H1 (cell line): ENCODE results near the gene HP1BP3. TPM values are rescaled to one million over a fixed set of nuclear protein-coding genes. Genes with fewer than 3 reads are reported as not detected.

Experiments
- CTCF ChIA-PET: fragments of 300-600 bp; sonication (Branson Sonifier 250); formaldehyde crosslinking; loops from one replicate; lab custom pipeline; 2021; ENCODE audit not compliant: partially characterized antibody; lab: Charles Lee
- POLR2A ChIA-PET: fragments of 300-600 bp; sonication (Branson Sonifier 250); formaldehyde crosslinking; loops from one replicate; lab custom pipeline; 2021; ENCODE audit warnings: inconsistent platforms; ENCODE audit not compliant: partially characterized antibody; lab: Charles Lee
- DNase-seq, 2 experiments: peaks; one replicate each; pipeline versions ENCODE4 v3.0.0 to v3.0.0-alpha.2; 2010 to 2022; ENCODE audit warnings: low spot score in 2 of 2, low read depth in 1 of 2, mixed read lengths in 1 of 2
- FAIRE-seq: peaks from 2 replicates; lab custom pipeline; 2011; peaks lifted over from hg19 to GRCh38; lab: Jason Lieb, UNC
- H2AFZ ChIP-seq: 2 replicates; pipeline ENCODE4 v1.8.1; 2012; ENCODE audit warnings: low read length, inconsistent platforms
- H2AK5ac ChIP-seq: 2 replicates; pipeline ENCODE4 v1.6.1; 2013; ENCODE audit warnings: low read depth, low read length
- H2BK120ac ChIP-seq: replicated peaks from 2 replicates; pipeline ENCODE3; 2013; ENCODE audit warnings: low read depth, low read length, inconsistent platforms
- H2BK12ac ChIP-seq: 2 replicates; pipeline ENCODE4 v1.6.1; 2013; ENCODE audit warnings: low read depth, low read length
- H2BK15ac ChIP-seq: 2 replicates; pipeline ENCODE4 v1.6.1; 2013; ENCODE audit warnings: low read length
- H2BK20ac ChIP-seq: 2 replicates; pipeline ENCODE4 v1.6.1; 2013; ENCODE audit warnings: low read length
- H2BK5ac ChIP-seq: 2 replicates; pipeline ENCODE4 v1.6.1; 2013; ENCODE audit warnings: low read depth, low read length
- H3K14ac ChIP-seq: 2 replicates; pipeline ENCODE4 v1.6.1; 2013; ENCODE audit warnings: inconsistent platforms; ENCODE audit not compliant: insufficient read length
- H3K18ac ChIP-seq: 2 replicates; pipeline ENCODE4 v1.6.1; 2013; ENCODE audit warnings: low read length; ENCODE audit errors: extremely low read depth
- H3K23ac ChIP-seq: 2 replicates; pipeline ENCODE4 v1.6.1; 2013; ENCODE audit warnings: inconsistent platforms; ENCODE audit not compliant: insufficient read length
- H3K23me2 ChIP-seq: 2 replicates; pipeline ENCODE4 v1.6.1; 2013; ENCODE audit warnings: low read depth, low read length
- H3K27ac ChIP-seq: 2 replicates; pipeline ENCODE4 v1.6.1; 2011; ENCODE audit warnings: low read depth, low read length, inconsistent platforms
- H3K27me3 ChIP-seq, 4 experiments: replicated peaks in 1 of 4; 1 replicate in 1 of 4; 2 replicates in 3 of 4; pipeline versions ENCODE4 v1.6.1 to v1.8.1; 2011 to 2013; ENCODE audit warnings: low read length in 3 of 4, mild to moderate bottlenecking in 3 of 4, inconsistent platforms in 2 of 4, mixed read lengths in 2 of 4, moderate library complexity in 1 of 4; ENCODE audit not compliant: control insufficient read depth in 3 of 4, insufficient read depth in 3 of 4; ENCODE audit errors: extremely low read depth in 1 of 4
- H3K36me3 ChIP-seq, 4 experiments: 2 replicates each; pipeline versions ENCODE4 v1.6.1 to v1.8.1; 2011 to 2013; ENCODE audit warnings: mild to moderate bottlenecking in 4 of 4, low read length in 3 of 4, moderate library complexity in 2 of 4, control low read depth in 1 of 4, inconsistent platforms in 1 of 4; ENCODE audit not compliant: insufficient read depth in 4 of 4, control insufficient read depth in 2 of 4
- H3K4ac ChIP-seq: replicated peaks from 2 replicates; pipeline ENCODE3; 2013; ENCODE audit warnings: low read length, low read depth, mixed read lengths, inconsistent platforms; ENCODE audit not compliant: insufficient read length
- H3K4me1 ChIP-seq, 4 experiments: replicated peaks in 1 of 4; 1 replicate in 1 of 4; 2 replicates in 3 of 4; pipeline versions ENCODE4 v1.6.1 to v1.8.1; 2011 to 2013; ENCODE audit warnings: low read length in 3 of 4, inconsistent platforms in 2 of 4, mixed read lengths in 1 of 4; ENCODE audit not compliant: insufficient read depth in 4 of 4, control insufficient read depth in 3 of 4
- H3K4me2 ChIP-seq, 2 experiments: 2 replicates each; pipeline versions ENCODE4 v1.6.1 to v1.8.1; 2011 to 2013; ENCODE audit warnings: low read depth in 2 of 2, low read length in 2 of 2, control low read depth in 1 of 2, inconsistent platforms in 1 of 2, mild to moderate bottlenecking in 1 of 2; ENCODE audit not compliant: insufficient read depth in 1 of 2
- H3K4me3 ChIP-seq, 4 experiments: fragments of 200-600, 300-600 bp in 1 of 4; sonication (generic), shearing (Covaris generic), sonication (Bioruptor Twin) in 1 of 4; 2 replicates each; pipeline versions ENCODE4 v1.5.1 to v1.8.1; 2011 to 2016; ENCODE audit warnings: low read length in 4 of 4, low read depth in 3 of 4, control low read depth in 2 of 4, inconsistent platforms in 2 of 4, mild to moderate bottlenecking in 2 of 4, mixed read lengths in 1 of 4, moderate library complexity in 1 of 4; ENCODE audit not compliant: insufficient read depth in 2 of 4; ENCODE audit errors: extremely low read depth in 1 of 4
- H3K56ac ChIP-seq: replicated peaks from 2 replicates; pipeline ENCODE3; 2013; ENCODE audit warnings: low read depth, mild to moderate bottlenecking, mixed read lengths, low read length, inconsistent platforms; ENCODE audit not compliant: insufficient read length
- H3K79me1 ChIP-seq: 2 replicates; pipeline ENCODE4 v1.6.1; 2013; ENCODE audit warnings: low read depth, low read length, control low read depth
- H3K79me2 ChIP-seq, 2 experiments: 2 replicates each; pipeline versions ENCODE4 v1.6.1 to v1.8.1; 2012 to 2013; ENCODE audit warnings: low read length in 2 of 2, mild to moderate bottlenecking in 2 of 2, inconsistent platforms in 1 of 2; ENCODE audit not compliant: insufficient read depth in 2 of 2, control insufficient read depth in 1 of 2
- H3K9ac ChIP-seq, 4 experiments: replicated peaks in 1 of 4; 1 replicate in 1 of 4; 2 replicates in 3 of 4; pipeline versions ENCODE4 v1.6.1 to v1.8.1; 2011 to 2013; ENCODE audit warnings: low read depth in 3 of 4, low read length in 3 of 4, control low read depth in 2 of 4, mild to moderate bottlenecking in 2 of 4, moderate library complexity in 2 of 4, inconsistent platforms in 1 of 4; ENCODE audit errors: extremely low read depth in 1 of 4
- H3K9me3 ChIP-seq, 2 experiments: 2 replicates each; pipeline versions ENCODE4 v1.6.1 to v1.8.1; 2012 to 2013; ENCODE audit warnings: mild to moderate bottlenecking in 2 of 2, moderate library complexity in 2 of 2, control low read depth in 1 of 2, inconsistent platforms in 1 of 2, low read depth in 1 of 2, low read length in 1 of 2, mixed read lengths in 1 of 2; ENCODE audit not compliant: insufficient read depth in 2 of 2
- H4K20me1 ChIP-seq, 2 experiments: replicated peaks in 1 of 2; 2 replicates each; pipeline versions ENCODE3 to v1.8.1; 2011 to 2013; ENCODE audit warnings: inconsistent platforms in 2 of 2, low read length in 2 of 2, mild to moderate bottlenecking in 1 of 2; ENCODE audit not compliant: insufficient read depth in 2 of 2, control insufficient read depth in 1 of 2
- H4K5ac ChIP-seq: 2 replicates; pipeline ENCODE4 v1.6.1; 2013; ENCODE audit warnings: low read length, low read depth, mixed read lengths, inconsistent platforms; ENCODE audit not compliant: insufficient read length
- H4K8ac ChIP-seq: 2 replicates; pipeline ENCODE4 v1.8.0; 2013; ENCODE audit warnings: mild to moderate bottlenecking, moderate library complexity, low read length, inconsistent platforms; ENCODE audit not compliant: insufficient read depth; ENCODE audit errors: extremely low read depth
- H4K91ac ChIP-seq: replicated peaks from 2 replicates; pipeline ENCODE3; 2013; ENCODE audit warnings: low read length, mixed read lengths, inconsistent platforms; ENCODE audit not compliant: insufficient read length
- ATF2 ChIP-seq: IDR thresholded peaks from 2 replicates; pipeline ENCODE4 v1.6.1; 2012; ENCODE audit warnings: low read length, inconsistent platforms
- BACH1 ChIP-seq: IDR thresholded peaks from 2 replicates; pipeline ENCODE4 v1.6.1; 2012; ENCODE audit warnings: low read length, improper control_type of control experiment
- CEBPB ChIP-seq: IDR thresholded peaks from 2 replicates; pipeline ENCODE4 v1.6.1; 2012; ENCODE audit warnings: low read depth, low read length
- CREB1 ChIP-seq: IDR thresholded peaks from 2 replicates; pipeline ENCODE4 v1.6.1; 2012; ENCODE audit warnings: inconsistent platforms
- E2F6 ChIP-seq: IDR thresholded peaks from 2 replicates; pipeline ENCODE4 v1.6.1; 2012; ENCODE audit warnings: inconsistent platforms
- RNF2 ChIP-seq: fragments of 200-900, 300-1000 bp; sonication (generic); IDR thresholded peaks from 2 replicates; pipeline ENCODE4 v1.7.1; 2016; ENCODE audit warnings: borderline replicate concordance, low read depth, mild to moderate bottlenecking, antibody characterized with exemption, low read length; ENCODE audit not compliant: poor library complexity, severe bottlenecking; ENCODE audit errors: missing control alignments
- RXRA ChIP-seq: IDR thresholded peaks from 2 replicates; pipeline ENCODE4 v1.6.1; 2011; ENCODE audit warnings: low read depth, mild to moderate bottlenecking, low read length, moderate library complexity; ENCODE audit not compliant: insufficient read depth
- SP4 ChIP-seq: IDR thresholded peaks from 2 replicates; pipeline ENCODE4 v1.6.1; 2012; ENCODE audit warnings: low read length, inconsistent platforms
- SRF ChIP-seq: IDR thresholded peaks from 2 replicates; pipeline ENCODE4 v1.6.1; 2011; ENCODE audit warnings: mild to moderate bottlenecking, low read depth, low read length, moderate library complexity
- TBP ChIP-seq: IDR thresholded peaks from 2 replicates; pipeline ENCODE4 v1.6.1; 2011; ENCODE audit warnings: low read depth, low read length, improper control_type of control experiment
- TCF12 ChIP-seq: IDR thresholded peaks from 2 replicates; pipeline ENCODE4 v1.6.1; 2011; ENCODE audit warnings: low read depth, mild to moderate bottlenecking, low read length
- TEAD4 ChIP-seq: IDR thresholded peaks from 2 replicates; pipeline ENCODE4 v1.6.1; 2012; ENCODE audit warnings: low read depth, low read length, inconsistent platforms, mixed read lengths
- WGBS, 2 experiments: shearing (Covaris generic) in 1 of 2; methylation state at CpG; one replicate each; pipeline versions ENCODE4 v1.1.6 to v1.1.7; 2013 to 2015; ENCODE audit warnings: low lambda C conversion rate in 2 of 2, mixed read lengths in 2 of 2, inconsistent platforms in 1 of 2, low coverage in 1 of 2, missing lambda C conversion rate in 1 of 2; ENCODE audit not compliant: insufficient replicate concordance in 2 of 2, insufficient coverage in 1 of 2, insufficient read length in 1 of 2; ENCODE audit errors: extremely low coverage in 1 of 2, missing lambda C conversion rate in 1 of 2; 5-methylcytosine and 5-hydroxymethylcytosine counted together
- polyA plus RNA-seq, 7 experiments: library from polyadenylated mRNA; depleted of rRNA in 3 of 7; stranded (reverse) in 5 of 7; unstranded in 2 of 7; fragments of >200 nt in 5 of 7; fragments of 200-250 nt in 2 of 7; gene quantifications; 1 replicate in 5 of 7; 2 replicates in 1 of 7; 4 replicates in 1 of 7; pipeline versions ENCODE4 v1.2.1 to v1.2.3, GENCODE V29; 2011 to 2013; ENCODE audit warnings: missing spikeins in 2 of 7, mixed read lengths in 2 of 7
- total RNA-seq: library from RNA; stranded (reverse); fragmentation: NEBNext Ultra II Directional; extraction: Animal tissue kit (Norgen Biotek cat#: 25700); gene quantifications from 2 replicates; pipeline ENCODE4 v1.2.1, GENCODE V29; 2021

HP1BP3 gene
- total and polyA plus RNA-seq, 2 of the 8 experiments (the other 6 are each of a cell fraction or from before 2014, with no cell fraction given), result 47.4 to 125 TPM

GRCh38 chr1:20819818-20820217 lies 32.7 kb upstream of the HP1BP3 start:
- Histone ChIP-seq H4K20me1 (no peaks in the 10 kb centered on the region), H2BK120ac (no peak overlapping the region), H3K79me2 (no peaks in the 10 kb centered on the region), H3K23me2 (no peaks in the 10 kb centered on the region), H4K91ac (no peak overlapping the region), H3K27me3 (no peaks in the 10 kb centered on the region), H4K8ac (no peak overlapping the region), H3K79me1 (no peaks in the 10 kb centered on the region), H3K18ac (no peak overlapping the region), H3K4me2 (no peak overlapping the region), H3K14ac (no peak overlapping the region), H2BK20ac (no peak overlapping the region), H3K27ac (no peak overlapping the region), H3K36me3 (peaks cover 2 to 21% (median 12%) of the 10 kb centered on the region in 4 experiments; a peak in 6 of 8 replicates), H2BK5ac (no peak overlapping the region), H3K4ac (no peak overlapping the region), H2AFZ (no peak overlapping the region), H2BK12ac (no peak overlapping the region), H3K9ac (no peak overlapping the region), H2AK5ac (no peak overlapping the region), H3K4me3 (no peak overlapping the region), H3K9me3 (no peaks in the 10 kb centered on the region), H3K4me1 (no peaks in the 10 kb centered on the region), H2BK15ac (no peak overlapping the region), H3K23ac (no peak overlapping the region), H4K5ac (no peak overlapping the region), H3K56ac (no peak overlapping the region)
- WGBS, 2 experiments, result 90% methylated on average over 5 of the region's 5 CpGs; no CpG with 5 or more reads in 1 of the 2 experiments
- CTCF ChIA-PET, result interaction anchor here (1.6 kb wide), 1 partner anchor 7 kb away, joined by 4 read pairs; no protein-coding TSS in a partner anchor
- DNase-seq (no peak), FAIRE-seq (no peak)
- POLR2A ChIA-PET, result no interaction called here
- no peak for TF ChIP-seq TBP
- no peak for TF ChIP-seq TCF12
- no peak for TF ChIP-seq CREB1
- TF ChIP-seq RXRA, result no peak
- no peak for TF ChIP-seq BACH1
- no peak for TF ChIP-seq E2F6
- TF ChIP-seq SRF, result no peak
- TF ChIP-seq RNF2, result no peak
- TF ChIP-seq TEAD4, result no peak
- TF ChIP-seq CEBPB, result no peak
- no peak for TF ChIP-seq SP4
- TF ChIP-seq ATF2, result no peak
